Neural progenitor cell (in vitro differentiated cells): ENCODE measurements around the gene ZNF19. TPM values are rescaled to one million over a fixed set of nuclear protein-coding genes. Genes with fewer than 3 reads are reported as not detected.

Experiments
- DNase-seq: peaks from one replicate; pipeline ENCODE4 v3.0.0-alpha.2; 2016; ENCODE audit warnings: low spot score
- H2AFZ ChIP-seq: fragments of 200-600 bp; sonication (generic); replicated peaks from 2 replicates; pipeline ENCODE4 v1.6.1; 2016; ENCODE audit warnings: antibody characterized with exemption
- H3F3A ChIP-seq: fragments of 200-600 bp; sonication (generic); 2 replicates; pipeline ENCODE4 v1.6.1; 2016; ENCODE audit warnings: antibody characterized with exemption, low read depth
- H3K27ac ChIP-seq: fragments of 200-600 bp; sonication (generic); 2 replicates; pipeline ENCODE4 v1.5.1; 2016; ENCODE audit warnings: mild to moderate bottlenecking
- H3K27me3 ChIP-seq: fragments of 200-600 bp; sonication (generic); 2 replicates; pipeline ENCODE4 v1.6.1; 2016; ENCODE audit warnings: mild to moderate bottlenecking, moderate library complexity
- H3K36me3 ChIP-seq: fragments of 200-600 bp; sonication (generic); 2 replicates; pipeline ENCODE4 v1.5.1; 2016
- H3K4me1 ChIP-seq: fragments of 200-600 bp; sonication (generic); 2 replicates; pipeline ENCODE4 v1.6.1; 2016; ENCODE audit warnings: mixed run types
- H3K4me2 ChIP-seq: fragments of 200-600 bp; sonication (generic); 2 replicates; pipeline ENCODE4 v1.6.1; 2016
- H3K4me3 ChIP-seq: fragments of 200-600 bp; sonication (generic); 2 replicates; pipeline ENCODE4 v1.5.1; 2016
- H3K79me2 ChIP-seq: fragments of 200-600 bp; sonication (generic); 2 replicates; pipeline ENCODE4 v1.6.1; 2016; ENCODE audit warnings: low read depth
- H3K9ac ChIP-seq: fragments of 200-600 bp; sonication (generic); 2 replicates; pipeline ENCODE4 v1.6.1; 2016
- H3K9me3 ChIP-seq: fragments of 200-600 bp; sonication (generic); 2 replicates; pipeline ENCODE4 v1.5.1; 2016; ENCODE audit warnings: low read depth
- H4K20me1 ChIP-seq: fragments of 200-600 bp; sonication (generic); 2 replicates; pipeline ENCODE4 v1.6.1; 2016; ENCODE audit warnings: low read depth
- H3K27ac Mint-ChIP-seq: 3 replicates; pipeline ENCODE4 v1.8.0; 2021; ENCODE audit warnings: mixed read lengths
- H3K27me3 Mint-ChIP-seq: 2 replicates; pipeline ENCODE4 v1.8.0; 2022; ENCODE audit warnings: low read depth, mild to moderate bottlenecking, inconsistent platforms, moderate library complexity, mixed read lengths; ENCODE audit not compliant: insufficient read depth
- H3K36me3 Mint-ChIP-seq: 3 replicates; pipeline ENCODE4 v1.8.0; 2021; ENCODE audit warnings: mixed read lengths
- H3K4me1 Mint-ChIP-seq: 3 replicates; pipeline ENCODE4 v1.8.0; 2021; ENCODE audit warnings: mixed read lengths
- H3K4me3 Mint-ChIP-seq: 3 replicates; pipeline ENCODE4 v1.8.0; 2021; ENCODE audit warnings: mild to moderate bottlenecking, moderate library complexity, mixed read lengths
- H3K9me3 Mint-ChIP-seq: 3 replicates; pipeline ENCODE4 v1.8.0; 2020; ENCODE audit warnings: mixed read lengths
- CTCF ChIP-seq: fragments of 200-600 bp; sonication (generic); IDR thresholded peaks from 2 replicates; pipeline ENCODE4 v1.5.1; 2017; ENCODE audit warnings: antibody characterized with exemption, mild to moderate bottlenecking
- EZH2 ChIP-seq: fragments of 200-600 bp; sonication (generic); IDR thresholded peaks from 2 replicates; pipeline ENCODE4 v1.6.1; 2017; ENCODE audit warnings: antibody characterized with exemption, mild to moderate bottlenecking, moderate library complexity
- EZH2phosphoT487 ChIP-seq: fragments of 200-600 bp; sonication (generic); IDR thresholded peaks from 2 replicates; pipeline ENCODE4 v1.6.1; 2017; ENCODE audit warnings: antibody characterized with exemption
- total RNA-seq: library from RNA; depleted of rRNA; stranded (reverse); fragments of >200 nt; gene quantifications from 2 replicates; pipeline ENCODE4 v1.2.3, GENCODE V29; 2015; ENCODE audit warnings: low replicate concordance

The ZNF19 gene
- total RNA-seq, 1 donor from 2014 or later, result 13.9 TPM

- Mint-ChIP-seq H3K36me3 (no peaks in the 10 kb centered on the region), H3K9me3 (no peaks in the 10 kb centered on the region)
Observed at GRCh38 chr16:71464231-71464630, 24.9 kb downstream of the ZNF19 start.

GRCh38 chr16:71461686-71462648, 27.2 kb downstream of the ZNF19 start, which contains the start of gene ZNF23:
ZNF23 (minus strand) TSS chr16:71462247; CDS start chr16:71456796, 5,451 bp downstream.
- Mint-ChIP-seq H3K27me3 (no peaks in the 10 kb centered on the region), H3K4me3 (peak within 1 kb of the TSS; percentile 98), H3K9me3 (no peaks in the 10 kb centered on the region)

More at GRCh38 chr16:71464231-71464630, 24.9 kb downstream of the ZNF19 start:
- Histone ChIP-seq H3K36me3 (no peaks in the 10 kb centered on the region), H3K79me2 (peaks cover 28% of the 10 kb centered on the region), H3K27me3 (no peaks in the 10 kb centered on the region), H3K4me3 (no peak overlapping the region), H3F3A (no peaks in the 10 kb centered on the region), H3K27ac (no peak overlapping the region), H3K9ac (no peak overlapping the region), H4K20me1 (peaks cover 17% of the 10 kb centered on the region), H2AFZ (no peak overlapping the region), H3K4me2 (no peak overlapping the region), H3K4me1 (peaks cover 7% of the 10 kb centered on the region), H3K9me3 (no peaks in the 10 kb centered on the region)
- peaks cover 26% of the 10 kb centered on the region for H3K4me1 Mint-ChIP-seq
- DNase-seq, result no peak
- TF ChIP-seq EZH2phosphoT487, result no peak
- TF ChIP-seq EZH2, result no peak
- no peak for TF ChIP-seq CTCF
- H3K4me3 Mint-ChIP-seq, result no peak overlapping the region
- H3K27me3 Mint-ChIP-seq, result no peaks in the 10 kb centered on the region
- H3K27ac Mint-ChIP-seq, result no peak overlapping the region

GRCh38 chr16:71460941-71461340, 28.2 kb downstream of the ZNF19 start:
- no peak overlapping the region for H3K27ac Mint-ChIP-seq
- Histone ChIP-seq H4K20me1 (no peaks in the 10 kb centered on the region), H3K4me2 (peak overlapping the region; percentile 100), H3K27me3 (no peaks in the 10 kb centered on the region), H3K27ac (no peak overlapping the region), H3K9ac (peak overlapping the region; percentile 95), H3K4me1 (peaks cover 7% of the 10 kb centered on the region), H3F3A (no peaks in the 10 kb centered on the region), H2AFZ (no peak overlapping the region), H3K9me3 (no peaks in the 10 kb centered on the region), H3K4me3 (peak overlapping the region; percentile 100), H3K36me3 (no peaks in the 10 kb centered on the region), H3K79me2 (peaks cover 32% of the 10 kb centered on the region)
- no peaks in the 10 kb centered on the region for H3K27me3 Mint-ChIP-seq
- no peak for TF ChIP-seq EZH2
- no peak for TF ChIP-seq CTCF
- no peak for TF ChIP-seq EZH2phosphoT487
- DNase-seq, result no peak
- peaks cover 5% of the 10 kb centered on the region for H3K36me3 Mint-ChIP-seq
- peak overlapping the region; percentile 98 for H3K4me3 Mint-ChIP-seq
- H3K4me1 Mint-ChIP-seq, result peaks cover 26% of the 10 kb centered on the region
- H3K9me3 Mint-ChIP-seq, result no peaks in the 10 kb centered on the region

More at GRCh38 chr16:71461686-71462648, 27.2 kb downstream of the ZNF19 start, which contains the start of gene ZNF23:
- peak within 1 kb of the TSS; percentile 100 for H3K4me3 ChIP-seq
- H3K27me3 ChIP-seq, result no peaks in the 10 kb centered on the region
- H3K4me2 ChIP-seq, result peak within 1 kb of the TSS; percentile 100
- H4K20me1 ChIP-seq, result no peaks in the 10 kb centered on the region
- Mint-ChIP-seq H3K4me1 (peaks cover 26% of the 10 kb centered on the region), H3K27ac (peak within 1 kb of the TSS; percentile 95), H3K36me3 (no peaks in the 10 kb centered on the region)
- peak within 1 kb of the TSS; percentile 98 for H2AFZ ChIP-seq
- no peaks in the 10 kb centered on the region for H3K9me3 ChIP-seq
- peak within 1 kb of the TSS; percentile 95 for H3K9ac ChIP-seq
- peak; percentile 88 for DNase-seq
- H3K4me1 ChIP-seq, result peaks cover 7% of the 10 kb centered on the region
- no peaks in the 10 kb centered on the region for H3F3A ChIP-seq
- TF ChIP-seq CTCF, result peak; percentile 27
- TF ChIP-seq EZH2, result no peak
- no peak for TF ChIP-seq EZH2phosphoT487
- no peak within 1 kb of the TSS for H3K27ac ChIP-seq
- H3K36me3 ChIP-seq, result no peaks in the 10 kb centered on the region
- peaks cover 32% of the 10 kb centered on the region for H3K79me2 ChIP-seq
